ENCODE measurements around the gene ZBTB7C. TPM values are rescaled to one million over a fixed set of nuclear protein-coding genes. Genes with fewer than 3 reads are reported as not detected.

ZBTB7C gene
- total RNA-seq, 1 donor from 2014 or later, result 0.57 TPM

- no peak for DNase-seq (ENCODE audit: low spot score, unreplicated experiment)
- H3K27me3 Mint-ChIP-seq, result peaks cover 26% of the 10 kb centered on the region
- H3K4me3 Mint-ChIP-seq (ENCODE audit: low read depth), result no peak overlapping the region
- no peaks in the 10 kb centered on the region for H3K4me1 Mint-ChIP-seq (ENCODE audit: low read depth)
- TF ChIP-seq CTCF (IDR thresholded peaks at IDR 0.05; ENCODE audit: unreplicated experiment), result no peak
- H3K27ac Mint-ChIP-seq, result no peak overlapping the region
- no peaks in the 10 kb centered on the region for H3K36me3 Mint-ChIP-seq (ENCODE audit: insufficient read depth)
- no peaks in the 10 kb centered on the region for H3K9me3 Mint-ChIP-seq (ENCODE audit: low read depth)
Observed at GRCh38 chr18:48314690-48315089, 94.5 kb downstream of the ZBTB7C start.

- Mint-ChIP-seq H3K4me3 (ENCODE audit: low read depth) (no peak overlapping the region), H3K27me3 (peaks cover 26% of the 10 kb centered on the region), H3K4me1 (ENCODE audit: low read depth) (no peaks in the 10 kb centered on the region), H3K9me3 (ENCODE audit: low read depth) (no peaks in the 10 kb centered on the region), H3K36me3 (ENCODE audit: insufficient read depth) (no peaks in the 10 kb centered on the region), H3K27ac (no peak overlapping the region)
- DNase-seq (ENCODE audit: low spot score, unreplicated experiment), result no peak
- TF ChIP-seq CTCF (IDR thresholded peaks at IDR 0.05; ENCODE audit: unreplicated experiment), result no peak
Observed at GRCh38 chr18:48313792-48314191, 95.4 kb downstream of the ZBTB7C start.

- H3K27ac Mint-ChIP-seq, result no peak overlapping the region
- TF ChIP-seq CTCF (IDR thresholded peaks at IDR 0.05; ENCODE audit: unreplicated experiment), result no peak
- peaks cover 26% of the 10 kb centered on the region for H3K27me3 Mint-ChIP-seq
- no peaks in the 10 kb centered on the region for H3K4me1 Mint-ChIP-seq (ENCODE audit: low read depth)
- no peak overlapping the region for H3K4me3 Mint-ChIP-seq (ENCODE audit: low read depth)
- H3K9me3 Mint-ChIP-seq (ENCODE audit: low read depth), result no peaks in the 10 kb centered on the region
- no peaks in the 10 kb centered on the region for H3K36me3 Mint-ChIP-seq (ENCODE audit: insufficient read depth)
- DNase-seq (ENCODE audit: low spot score, unreplicated experiment), result no peak
Observed at GRCh38 chr18:48312066-48312465, 97.1 kb downstream of the ZBTB7C start.

GRCh38 chr18:48310999-48311398, 98.2 kb downstream of the ZBTB7C start:
- H3K4me1 Mint-ChIP-seq (ENCODE audit: low read depth), result no peaks in the 10 kb centered on the region
- no peak overlapping the region for H3K27ac Mint-ChIP-seq
- H3K27me3 Mint-ChIP-seq, result peaks cover 23% of the 10 kb centered on the region
- H3K9me3 Mint-ChIP-seq (ENCODE audit: low read depth), result no peaks in the 10 kb centered on the region
- no peaks in the 10 kb centered on the region for H3K36me3 Mint-ChIP-seq (ENCODE audit: insufficient read depth)
- H3K4me3 Mint-ChIP-seq (ENCODE audit: low read depth), result no peak overlapping the region
- TF ChIP-seq CTCF (IDR thresholded peaks at IDR 0.05; ENCODE audit: unreplicated experiment), result no peak
- DNase-seq (ENCODE audit: low spot score, unreplicated experiment), result no peak

- no peak for DNase-seq (ENCODE audit: low spot score, unreplicated experiment)
- Mint-ChIP-seq H3K36me3 (ENCODE audit: insufficient read depth) (no peaks in the 10 kb centered on the region), H3K4me3 (ENCODE audit: low read depth) (no peak overlapping the region), H3K27me3 (peaks cover 19% of the 10 kb centered on the region), H3K9me3 (ENCODE audit: low read depth) (no peaks in the 10 kb centered on the region), H3K27ac (no peak overlapping the region), H3K4me1 (ENCODE audit: low read depth) (no peaks in the 10 kb centered on the region)
- TF ChIP-seq CTCF (IDR thresholded peaks at IDR 0.05; ENCODE audit: unreplicated experiment), result no peak
Observed at GRCh38 chr18:48310353-48310752, 98.8 kb downstream of the ZBTB7C start.

Data from progenitor cell of endocrine pancreas (in vitro differentiated cells).